OCI-LY1 (cell line): ENCODE results near the gene APOA4.

Source experiments
- CTCF ChIP-seq: fragments of 200-600 bp; sonication (generic), shearing (Covaris generic); IDR thresholded peaks from 2 replicates; pipeline ENCODE4 v1.5.1; 2017; ENCODE audit warnings: mild to moderate bottlenecking, antibody characterized with exemption, low read length, moderate library complexity, mixed read lengths
- EZH2 ChIP-seq: fragments of 200-600 bp; sonication (generic), shearing (Covaris generic); IDR thresholded peaks from 2 replicates; pipeline ENCODE4 v1.8.0; 2017; ENCODE audit warnings: borderline replicate concordance, mixed run types, mild to moderate bottlenecking, antibody characterized with exemption, low read length, moderate library complexity, mixed read lengths

- no peak for TF ChIP-seq CTCF
- no peak for TF ChIP-seq EZH2
These were observed 45.0 kb upstream of the APOA4 start for GRCh38 chr11:116868066-116868465.
